ENCODE measurements around the gene SPATA46. TPM values are rescaled to one million over a fixed set of nuclear protein-coding genes. Genes with fewer than 3 reads are reported as not detected.

SPATA46 gene
- total RNA-seq, 1 experiment from 2014 or later: not detected

DNA sequence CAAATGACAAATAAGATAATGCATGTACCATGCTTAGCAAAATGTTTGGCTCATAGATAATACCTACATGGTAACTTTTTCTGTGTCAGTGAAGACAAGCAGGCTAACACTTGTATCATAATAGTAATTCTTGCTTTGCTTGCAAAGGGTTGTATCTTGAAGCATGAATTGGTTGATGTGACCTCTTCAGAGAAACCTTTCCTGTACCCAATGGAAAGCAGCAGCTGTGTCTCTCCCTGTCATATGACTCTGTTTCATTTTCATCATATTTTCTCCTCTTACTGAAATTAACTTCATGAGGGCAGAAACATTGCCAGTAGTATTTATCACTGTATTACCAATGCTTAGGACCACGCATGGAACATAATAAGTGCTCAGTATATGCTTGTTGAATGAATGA, 30.9 kb upstream of the SPATA46 start:
- Mint-ChIP-seq H3K9me3 (ENCODE audit: unreplicated experiment) (no peaks in the 10 kb centered on the region), H3K36me3 (ENCODE audit: insufficient read depth, unreplicated experiment) (peaks cover 10% of the 10 kb centered on the region), H3K27me3 (ENCODE audit: insufficient read depth, unreplicated experiment) (no peaks in the 10 kb centered on the region), H3K4me3 (ENCODE audit: unreplicated experiment) (no peak overlapping the region), H3K4me1 (ENCODE audit: low read depth, unreplicated experiment) (no peaks in the 10 kb centered on the region), H3K27ac (ENCODE audit: unreplicated experiment) (no peak overlapping the region)
- Histone ChIP-seq H3K36me3 (ENCODE audit: control insufficient read depth, insufficient read depth, low read length) (no peaks in the 10 kb centered on the region), H3K4me3 (ENCODE audit: low read depth, low read length) (no peak overlapping the region), H3K27me3 (replicated peaks; ENCODE audit: control insufficient read depth, insufficient read depth, low read length) (no peaks in the 10 kb centered on the region), H3K9me3 (no peaks in the 10 kb centered on the region), H3K4me1 (no peaks in the 10 kb centered on the region)
- no TSS peak for BruUV-seq (replicated peaks)
- ChIA-PET POLR2A (interaction anchor here (0.6 kb wide), 1 partner anchor 18 kb away, joined by 3 read pairs; no protein-coding TSS in a partner anchor), CTCF (no interaction called here)
- no peak for DNase-seq
- intact Hi-C loops (cut with micrococcal nuclease; ENCODE audit: unreplicated experiment): no loop called here
- TF ChIP-seq, protein P1, sequence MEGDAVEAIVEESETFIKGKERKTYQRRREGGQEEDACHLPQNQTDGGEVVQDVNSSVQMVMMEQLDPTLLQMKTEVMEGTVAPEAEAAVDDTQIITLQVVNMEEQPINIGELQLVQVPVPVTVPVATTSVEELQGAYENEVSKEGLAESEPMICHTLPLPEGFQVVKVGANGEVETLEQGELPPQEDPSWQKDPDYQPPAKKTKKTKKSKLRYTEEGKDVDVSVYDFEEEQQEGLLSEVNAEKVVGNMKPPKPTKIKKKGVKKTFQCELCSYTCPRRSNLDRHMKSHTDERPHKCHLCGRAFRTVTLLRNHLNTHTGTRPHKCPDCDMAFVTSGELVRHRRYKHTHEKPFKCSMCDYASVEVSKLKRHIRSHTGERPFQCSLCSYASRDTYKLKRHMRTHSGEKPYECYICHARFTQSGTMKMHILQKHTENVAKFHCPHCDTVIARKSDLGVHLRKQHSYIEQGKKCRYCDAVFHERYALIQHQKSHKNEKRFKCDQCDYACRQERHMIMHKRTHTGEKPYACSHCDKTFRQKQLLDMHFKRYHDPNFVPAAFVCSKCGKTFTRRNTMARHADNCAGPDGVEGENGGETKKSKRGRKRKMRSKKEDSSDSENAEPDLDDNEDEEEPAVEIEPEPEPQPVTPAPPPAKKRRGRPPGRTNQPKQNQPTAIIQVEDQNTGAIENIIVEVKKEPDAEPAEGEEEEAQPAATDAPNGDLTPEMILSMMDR (IDR thresholded peaks at IDR 0.05; ENCODE audit: insufficient read depth in 1 of 2, low read depth in 1 of 2, low read length in 1 of 2, severe bottlenecking in 1 of 2, unreplicated experiment in 1 of 2): no peak

DNA sequence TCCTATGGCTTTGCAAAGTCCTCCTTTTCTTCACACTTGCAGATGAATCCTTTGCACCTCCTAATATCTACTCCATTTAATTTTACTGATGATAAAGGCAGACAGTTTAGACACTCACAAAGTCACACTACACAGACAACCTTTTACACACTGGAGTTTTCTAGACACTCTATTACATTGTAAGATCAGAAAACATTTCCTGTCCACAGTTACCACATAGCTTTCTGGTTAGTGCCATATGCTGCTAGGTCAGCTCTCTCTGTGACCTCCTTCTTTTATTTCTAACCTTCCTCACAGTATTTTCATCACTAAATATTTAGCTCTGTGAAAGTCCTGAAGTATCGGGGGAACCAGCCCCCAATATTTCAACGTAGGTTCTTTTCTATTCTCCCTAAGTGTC, 30.2 kb upstream of the SPATA46 start:
- Mint-ChIP-seq H3K27ac (ENCODE audit: unreplicated experiment) (no peak overlapping the region), H3K4me1 (ENCODE audit: low read depth, unreplicated experiment) (no peaks in the 10 kb centered on the region), H3K27me3 (ENCODE audit: insufficient read depth, unreplicated experiment) (no peaks in the 10 kb centered on the region), H3K4me3 (ENCODE audit: unreplicated experiment) (no peak overlapping the region), H3K36me3 (ENCODE audit: insufficient read depth, unreplicated experiment) (peaks cover 10% of the 10 kb centered on the region), H3K9me3 (ENCODE audit: unreplicated experiment) (no peaks in the 10 kb centered on the region)
- H3K4me3 ChIP-seq (ENCODE audit: low read depth, low read length): no peak overlapping the region
- H3K4me1 ChIP-seq: no peaks in the 10 kb centered on the region
- no peaks in the 10 kb centered on the region for H3K36me3 ChIP-seq (ENCODE audit: control insufficient read depth, insufficient read depth, low read length)
- intact Hi-C loops (cut with micrococcal nuclease; ENCODE audit: unreplicated experiment): no loop called here
- no TSS peak for BruUV-seq (replicated peaks)
- ChIA-PET CTCF (no interaction called here), POLR2A (no interaction called here)
- TF ChIP-seq, protein P1 (IDR thresholded peaks at IDR 0.05; ENCODE audit: insufficient read depth in 1 of 2, low read depth in 1 of 2, low read length in 1 of 2, severe bottlenecking in 1 of 2, unreplicated experiment in 1 of 2): no peak
- DNase-seq: no peak
- H3K9me3 ChIP-seq: no peaks in the 10 kb centered on the region
- H3K27me3 ChIP-seq (replicated peaks; ENCODE audit: control insufficient read depth, insufficient read depth, low read length): no peaks in the 10 kb centered on the region

DNA sequence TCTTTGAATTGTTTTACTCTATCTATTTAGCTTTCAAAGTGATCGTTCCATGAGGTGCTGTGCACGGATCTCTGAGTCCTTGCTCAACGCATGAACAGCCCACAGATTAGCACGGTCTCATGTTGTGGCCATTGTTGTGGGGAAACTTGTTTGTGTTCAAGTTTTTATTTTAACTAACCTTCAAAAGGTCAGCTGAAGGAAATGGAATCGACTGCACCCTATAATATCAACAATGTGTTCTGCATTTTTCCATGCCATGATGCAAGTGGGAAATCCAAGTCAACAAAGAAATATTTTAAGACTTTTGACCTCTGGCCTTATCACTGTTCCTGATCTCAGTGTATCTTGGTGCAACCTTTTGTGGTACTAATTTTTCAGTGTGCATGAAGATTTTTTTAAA, 29.1 kb upstream of the SPATA46 start:
- intact Hi-C loops (cut with micrococcal nuclease; ENCODE audit: unreplicated experiment): no loop called here
- Histone ChIP-seq H3K9me3 (no peaks in the 10 kb centered on the region), H3K4me3 (ENCODE audit: low read depth, low read length) (no peak overlapping the region), H3K27me3 (replicated peaks; ENCODE audit: control insufficient read depth, insufficient read depth, low read length) (no peaks in the 10 kb centered on the region), H3K36me3 (ENCODE audit: control insufficient read depth, insufficient read depth, low read length) (no peaks in the 10 kb centered on the region), H3K4me1 (no peaks in the 10 kb centered on the region)
- Mint-ChIP-seq H3K27me3 (ENCODE audit: insufficient read depth, unreplicated experiment) (no peaks in the 10 kb centered on the region), H3K36me3 (ENCODE audit: insufficient read depth, unreplicated experiment) (peaks cover 10% of the 10 kb centered on the region), H3K4me1 (ENCODE audit: low read depth, unreplicated experiment) (no peaks in the 10 kb centered on the region), H3K27ac (ENCODE audit: unreplicated experiment) (no peak overlapping the region), H3K4me3 (ENCODE audit: unreplicated experiment) (no peak overlapping the region), H3K9me3 (ENCODE audit: unreplicated experiment) (no peaks in the 10 kb centered on the region)
- TF ChIP-seq, protein P1 (IDR thresholded peaks at IDR 0.05; ENCODE audit: insufficient read depth in 1 of 2, low read depth in 1 of 2, low read length in 1 of 2, severe bottlenecking in 1 of 2, unreplicated experiment in 1 of 2): no peak
- POLR2A ChIA-PET: no interaction called here
- no TSS peak for BruUV-seq (replicated peaks)
- DNase-seq: no peak
- CTCF ChIA-PET: no interaction called here
